Measurements from ENCODE around the gene TMED10.
A peak's percentile ranks its signal among the peaks of the same experiment; 100 is the strongest.

Gene TMED10

GRCh38 chr14:75084513-75084912, 91.9 kb downstream of the TMED10 start:
- Histone ChIP-seq H2AFZ (no peak overlapping the region), H3K9me3 (ENCODE audit: control insufficient read depth, low read length) (no peaks in the 10 kb centered on the region), H3K4me3 (ENCODE audit: low read depth, low read length) (no peak overlapping the region), H3K4me2 (ENCODE audit: low read length) (no peak overlapping the region), H3K27ac (no peak overlapping the region), H3K79me2 (no peaks in the 10 kb centered on the region), H3K4me1 (no peaks in the 10 kb centered on the region), H3K36me3 (ENCODE audit: control insufficient read depth, insufficient read depth, low read length) (no peaks in the 10 kb centered on the region), H3K27me3 (ENCODE audit: control insufficient read depth, insufficient read depth, low read length) (no peaks in the 10 kb centered on the region), H3K9ac (no peak overlapping the region)
- peak; percentile 21 for TF ChIP-seq CTCF (IDR thresholded peaks at IDR 0.05)

- no peak for TF ChIP-seq CTCF (IDR thresholded peaks at IDR 0.05)
- H3K27ac ChIP-seq = no peak overlapping the region
- H3K4me3 ChIP-seq (ENCODE audit: low read depth, low read length) = no peak overlapping the region
- no peaks in the 10 kb centered on the region for H3K27me3 ChIP-seq (ENCODE audit: control insufficient read depth, insufficient read depth, low read length)
- H3K79me2 ChIP-seq = no peaks in the 10 kb centered on the region
- H3K4me2 ChIP-seq (ENCODE audit: low read length) = no peak overlapping the region
- no peak overlapping the region for H2AFZ ChIP-seq
- H3K9ac ChIP-seq = no peak overlapping the region
- no peaks in the 10 kb centered on the region for H3K9me3 ChIP-seq (ENCODE audit: control insufficient read depth, low read length)
- no peaks in the 10 kb centered on the region for H3K36me3 ChIP-seq (ENCODE audit: control insufficient read depth, insufficient read depth, low read length)
- no peaks in the 10 kb centered on the region for H3K4me1 ChIP-seq
Observed at GRCh38 chr14:75083271-75083670, 93.1 kb downstream of the TMED10 start.

GRCh38 chr14:75081660-75082229, 94.7 kb downstream of the TMED10 start:
- H3K9me3 ChIP-seq (ENCODE audit: control insufficient read depth, low read length) = no peaks in the 10 kb centered on the region
- no peak overlapping the region for H3K27ac ChIP-seq
- H3K4me3 ChIP-seq (ENCODE audit: low read depth, low read length) = no peak overlapping the region
- H3K79me2 ChIP-seq = no peaks in the 10 kb centered on the region
- H2AFZ ChIP-seq = no peak overlapping the region
- TF ChIP-seq CTCF (IDR thresholded peaks at IDR 0.05) = no peak
- no peaks in the 10 kb centered on the region for H3K4me1 ChIP-seq
- no peak overlapping the region for H3K4me2 ChIP-seq (ENCODE audit: low read length)
- no peak overlapping the region for H3K9ac ChIP-seq
- H3K36me3 ChIP-seq (ENCODE audit: control insufficient read depth, insufficient read depth, low read length) = no peaks in the 10 kb centered on the region
- H3K27me3 ChIP-seq (ENCODE audit: control insufficient read depth, insufficient read depth, low read length) = no peaks in the 10 kb centered on the region
